Central memory CD8-positive, alpha-beta T cell (primary cell): ENCODE data around the gene NVL.

ENCODE experiments used
- ATAC-seq: fragments of 150-1000 bp; cut with Tn5 transposase; replicated peaks from 2 replicates; pipeline ENCODE4 v1.10.0; 2022; ENCODE audit warnings: mild to moderate bottlenecking, moderate FRiP score, moderate number of reproducible peaks; ENCODE audit not compliant: poor library complexity, severe bottlenecking; ENCODE audit errors: extremely low read depth
- DNase-seq, 2 donors: peaks; one replicate each; pipeline ENCODE4 v3.0.0; 2021; ENCODE audit warnings: low spot score in 2 of 2
- H3K27ac Mint-ChIP-seq: one replicate; pipeline ENCODE4 v1.8.0; 2022; ENCODE audit warnings: low read depth, mild to moderate bottlenecking, moderate library complexity, mixed read lengths
- H3K27me3 Mint-ChIP-seq: one replicate; pipeline ENCODE4 v1.8.0; 2022; ENCODE audit warnings: mixed read lengths
- H3K36me3 Mint-ChIP-seq: one replicate; pipeline ENCODE4 v1.8.0; 2022; ENCODE audit warnings: mild to moderate bottlenecking, moderate library complexity, mixed read lengths; ENCODE audit not compliant: insufficient read depth
- H3K4me1 Mint-ChIP-seq: one replicate; pipeline ENCODE4 v1.8.0; 2022; ENCODE audit warnings: mixed read lengths
- H3K4me3 Mint-ChIP-seq: one replicate; pipeline ENCODE4 v1.8.0; 2022; ENCODE audit warnings: mild to moderate bottlenecking, moderate library complexity, mixed read lengths
- H3K9me3 Mint-ChIP-seq: one replicate; pipeline ENCODE4 v1.8.0; 2022; ENCODE audit warnings: mixed read lengths

The NVL gene

GRCh38 chr1:224264321-224264720 lies 65.7 kb downstream of the NVL start:
- Mint-ChIP-seq H3K27me3 (no peaks in the 10 kb centered on the region), H3K27ac (no peak overlapping the region), H3K4me1 (no peaks in the 10 kb centered on the region), H3K36me3 (peaks cover 18% of the 10 kb centered on the region), H3K4me3 (no peak overlapping the region), H3K9me3 (no peaks in the 10 kb centered on the region)
- DNase-seq (no peak), ATAC-seq (no peak)

- DNase-seq (no peak), ATAC-seq (no peak)
- H3K27me3 Mint-ChIP-seq: no peaks in the 10 kb centered on the region
- H3K4me1 Mint-ChIP-seq: no peaks in the 10 kb centered on the region
- peak overlapping the region; percentile 16 for H3K27ac Mint-ChIP-seq
- H3K36me3 Mint-ChIP-seq: peaks cover 11% of the 10 kb centered on the region
- H3K9me3 Mint-ChIP-seq: no peaks in the 10 kb centered on the region
- no peak overlapping the region for H3K4me3 Mint-ChIP-seq
Measured at GRCh38 chr1:224262373-224263054, 67.5 kb downstream of the NVL start.

- peaks cover 13% of the 10 kb centered on the region for H3K36me3 Mint-ChIP-seq
Measured at GRCh38 chr1:224259986-224260385, 70.0 kb downstream of the NVL start.

GRCh38 chr1:224258351-224258750 lies 71.6 kb downstream of the NVL start:
- H3K27me3 Mint-ChIP-seq: no peaks in the 10 kb centered on the region
- peak overlapping the region; percentile 62 for H3K27ac Mint-ChIP-seq
- H3K4me1 Mint-ChIP-seq: no peaks in the 10 kb centered on the region
- no peak overlapping the region for H3K4me3 Mint-ChIP-seq
- no peak for ATAC-seq
- H3K9me3 Mint-ChIP-seq: no peaks in the 10 kb centered on the region
- DNase-seq: no peak
- H3K36me3 Mint-ChIP-seq: peaks cover 8% of the 10 kb centered on the region

More at GRCh38 chr1:224259986-224260385, 70.0 kb downstream of the NVL start:
- Mint-ChIP-seq H3K27ac (no peak overlapping the region), H3K4me1 (no peaks in the 10 kb centered on the region), H3K27me3 (no peaks in the 10 kb centered on the region), H3K9me3 (no peaks in the 10 kb centered on the region), H3K4me3 (no peak overlapping the region)
- no peak for ATAC-seq
- no peak for DNase-seq

- Mint-ChIP-seq H3K9me3 (no peaks in the 10 kb centered on the region), H3K4me1 (peaks cover 7% of the 10 kb centered on the region), H3K27me3 (no peaks in the 10 kb centered on the region), H3K36me3 (peaks cover 6% of the 10 kb centered on the region), H3K4me3 (no peak overlapping the region), H3K27ac (no peak overlapping the region)
- no peak for ATAC-seq
- DNase-seq: no peak
Measured at GRCh38 chr1:224256640-224257039, 73.3 kb downstream of the NVL start.

GRCh38 chr1:224253721-224254120 lies 76.3 kb downstream of the NVL start:
- no peaks in the 10 kb centered on the region for H3K9me3 Mint-ChIP-seq
- H3K27ac Mint-ChIP-seq: no peak overlapping the region
- ATAC-seq (no peak), DNase-seq (no peak)
- H3K36me3 Mint-ChIP-seq: peaks cover 9% of the 10 kb centered on the region
- H3K4me3 Mint-ChIP-seq: no peak overlapping the region
- no peaks in the 10 kb centered on the region for H3K27me3 Mint-ChIP-seq
- H3K4me1 Mint-ChIP-seq: peaks cover 8% of the 10 kb centered on the region

- Mint-ChIP-seq H3K36me3 (peaks cover 20% of the 10 kb centered on the region), H3K9me3 (no peaks in the 10 kb centered on the region), H3K4me1 (peaks cover 8% of the 10 kb centered on the region), H3K4me3 (no peak overlapping the region), H3K27ac (no peak overlapping the region), H3K27me3 (no peaks in the 10 kb centered on the region)
- DNase-seq (no peak), ATAC-seq (no peak)
Measured at GRCh38 chr1:224252479-224252878, 77.5 kb downstream of the NVL start.

- H3K27me3 Mint-ChIP-seq: no peaks in the 10 kb centered on the region
- DNase-seq (no peak), ATAC-seq (no peak)
- peaks cover 22% of the 10 kb centered on the region for H3K36me3 Mint-ChIP-seq
- H3K4me3 Mint-ChIP-seq: no peak overlapping the region
- peaks cover 8% of the 10 kb centered on the region for H3K4me1 Mint-ChIP-seq
- no peak overlapping the region for H3K27ac Mint-ChIP-seq
- H3K9me3 Mint-ChIP-seq: no peaks in the 10 kb centered on the region
Measured at GRCh38 chr1:224251741-224252146, 78.2 kb downstream of the NVL start.

- peaks cover 6% of the 10 kb centered on the region for H3K4me1 Mint-ChIP-seq
- H3K27ac Mint-ChIP-seq: peak overlapping the region; percentile 46
- peak; percentile 56 for ATAC-seq
- no peak overlapping the region for H3K4me3 Mint-ChIP-seq
- H3K27me3 Mint-ChIP-seq: no peaks in the 10 kb centered on the region
- peaks cover 36% of the 10 kb centered on the region for H3K36me3 Mint-ChIP-seq
- DNase-seq: no peak
- H3K9me3 Mint-ChIP-seq: no peaks in the 10 kb centered on the region
Measured at GRCh38 chr1:224245188-224245587, 84.8 kb downstream of the NVL start.

GRCh38 chr1:224238756-224239155 lies 91.2 kb downstream of the NVL start:
- Mint-ChIP-seq H3K27ac (no peak overlapping the region), H3K4me3 (no peak overlapping the region), H3K27me3 (no peaks in the 10 kb centered on the region), H3K36me3 (peaks cover 27% of the 10 kb centered on the region), H3K9me3 (no peaks in the 10 kb centered on the region), H3K4me1 (no peaks in the 10 kb centered on the region)
- no peak for ATAC-seq
- DNase-seq: no peak

GRCh38 chr1:224238212-224238611 lies 91.8 kb downstream of the NVL start:
- H3K4me3 Mint-ChIP-seq: no peak overlapping the region
- no peaks in the 10 kb centered on the region for H3K4me1 Mint-ChIP-seq
- H3K9me3 Mint-ChIP-seq: no peaks in the 10 kb centered on the region
- no peak for DNase-seq
- no peaks in the 10 kb centered on the region for H3K27me3 Mint-ChIP-seq
- peaks cover 29% of the 10 kb centered on the region for H3K36me3 Mint-ChIP-seq
- no peak for ATAC-seq
- H3K27ac Mint-ChIP-seq: no peak overlapping the region

- H3K27me3 Mint-ChIP-seq: no peaks in the 10 kb centered on the region
- no peak overlapping the region for H3K27ac Mint-ChIP-seq
- no peaks in the 10 kb centered on the region for H3K4me1 Mint-ChIP-seq
- no peak overlapping the region for H3K4me3 Mint-ChIP-seq
- ATAC-seq (no peak), DNase-seq (no peak)
- no peaks in the 10 kb centered on the region for H3K9me3 Mint-ChIP-seq
- H3K36me3 Mint-ChIP-seq: peaks cover 29% of the 10 kb centered on the region
Measured at GRCh38 chr1:224237119-224237881, 92.7 kb downstream of the NVL start.

GRCh38 chr1:224235813-224236493 lies 94.0 kb downstream of the NVL start:
- Mint-ChIP-seq H3K4me1 (no peaks in the 10 kb centered on the region), H3K27ac (peak overlapping the region; percentile 29), H3K27me3 (no peaks in the 10 kb centered on the region), H3K9me3 (no peaks in the 10 kb centered on the region), H3K36me3 (peaks cover 31% of the 10 kb centered on the region), H3K4me3 (no peak overlapping the region)
- DNase-seq: no peak
- no peak for ATAC-seq
